Measurements from ENCODE around the gene PHF13. TPM values are rescaled to one million over a fixed set of nuclear protein-coding genes. Genes with fewer than 3 reads are reported as not detected.

PHF13 gene
- total and polyA plus RNA-seq, 2 of the 4 experiments (the other 2 are of a cell fraction) = 7.3 to 9.8 TPM

- no peak overlapping the region for H2BK15ac ChIP-seq (ENCODE audit: low read depth, low read length)
- no peak overlapping the region for H4K5ac ChIP-seq (ENCODE audit: low read depth, low read length)
- in situ Hi-C loops (cut with MboI; ENCODE audit: low sequenced_read_pairs) (no loop called here), intact Hi-C loops (cut with micrococcal nuclease) (no loop called here), dilution Hi-C loops (cut with HindIII; ENCODE audit: low sequenced_read_pairs, unreplicated experiment) (no loop called here)
- no peak overlapping the region for H2AFZ ChIP-seq (replicated peaks; ENCODE audit: low read length, poor library complexity)
- BruUV-seq (replicated peaks) = no TSS peak
- H3K9me3 ChIP-seq (ENCODE audit: control insufficient read depth, insufficient read depth, low read length) = no peaks in the 10 kb centered on the region
- H3K56ac ChIP-seq (ENCODE audit: extremely low read depth, insufficient read depth, low read length) = no peak overlapping the region
- no peak overlapping the region for H3K4me3 ChIP-seq (ENCODE audit: insufficient read depth, low read depth, low read length)
- no peak overlapping the region for H2BK5ac ChIP-seq (ENCODE audit: low read depth, low read length, poor library complexity, severe bottlenecking)
- ChIA-PET POLR2A (ENCODE audit: unreplicated experiment) (no interaction called here), CTCF (interaction anchor here (0.6 kb wide), 1 partner anchor 268 kb away, joined by 8 read pairs; no protein-coding TSS in a partner anchor)
- ATAC-seq (ENCODE audit: low read depth) (no peak), DNase-seq (no peak)
- peaks cover 50% of the 10 kb centered on the region for H3K36me3 ChIP-seq (ENCODE audit: control insufficient read depth, insufficient read depth, low read length)
- H3K18ac ChIP-seq (ENCODE audit: low read depth, low read length) = no peak overlapping the region
- H4K20me1 ChIP-seq (ENCODE audit: insufficient read depth, low read length) = peaks cover 61% of the 10 kb centered on the region
- H2AK5ac ChIP-seq (ENCODE audit: low read depth, low read length) = no peak overlapping the region
- no peak overlapping the region for H4K91ac ChIP-seq (ENCODE audit: insufficient read depth, low read depth, low read length)
- no peak overlapping the region for H3K27ac ChIP-seq (ENCODE audit: insufficient read depth, low read length)
- peaks cover 34 to 81% of the 10 kb centered on the region in 2 experiments for H3K79me1 ChIP-seq (ENCODE audit: low read depth in 1 of 2, low read length in 2 of 2)
- H3K4ac ChIP-seq (ENCODE audit: low read depth, low read length) = no peak overlapping the region
- H2BK20ac ChIP-seq (ENCODE audit: low read depth, low read length) = no peak overlapping the region
- H3K14ac ChIP-seq (replicated peaks; ENCODE audit: low read depth, low read length) = no peak overlapping the region
- no peak overlapping the region for H2BK120ac ChIP-seq (ENCODE audit: low read depth, low read length)
- 93% methylated on average over 25 of the region's 41 CpGs; no CpG with 5 or more reads in 1 of the 2 experiments for WGBS, 2 experiments (ENCODE audit: extremely low coverage in 2 of 2, insufficient read length in 1 of 2)
- peaks cover 4% of the 10 kb centered on the region for H3K9me1 ChIP-seq (ENCODE audit: insufficient read depth, low read length)
- peaks cover 7% of the 10 kb centered on the region for H3K4me1 ChIP-seq (ENCODE audit: control insufficient read depth, insufficient read depth, low read length)
- no peak overlapping the region for H3K9ac ChIP-seq (ENCODE audit: low read depth, low read length)
- no peak overlapping the region for H3K23ac ChIP-seq (ENCODE audit: low read depth, low read length)
- H3K27me3 ChIP-seq (ENCODE audit: control insufficient read depth, insufficient read depth, low read length) = no peaks in the 10 kb centered on the region
- H4K8ac ChIP-seq (ENCODE audit: low read depth in 2 of 2, low read length in 2 of 2) = no peak overlapping the region
- no peak overlapping the region for H2AK9ac ChIP-seq (replicated peaks; ENCODE audit: low read depth, low read length, poor library complexity)
- no peak overlapping the region for H3K4me2 ChIP-seq (ENCODE audit: low read depth, low read length)
- TF ChIP-seq CHD1 (IDR thresholded peaks at IDR 0.05; ENCODE audit: low read depth, low read length) (no peak), USF2 (IDR thresholded peaks at IDR 0.05; ENCODE audit: low read depth, low read length) (no peak), ELK1 (IDR thresholded peaks at IDR 0.05; ENCODE audit: borderline replicate concordance, low read depth, low read length) (no peak), RFX5 (IDR thresholded peaks at IDR 0.05; ENCODE audit: low read depth, low read length) (no peak), MAZ (IDR thresholded peaks at IDR 0.05; ENCODE audit: borderline replicate concordance, low read depth, low read length) (no peak), CTCF (conservative IDR thresholded peaks at IDR 0.05; ENCODE audit: low read depth, low read length) (no peak), FOS (IDR thresholded peaks at IDR 0.05; ENCODE audit: low read depth, low read length) (no peak), POLR2A (IDR thresholded peaks at IDR 0.05; ENCODE audit: low read depth, low read length) (no peak), MAFK (IDR thresholded peaks at IDR 0.05; ENCODE audit: low read depth, low read length) (no peak), BHLHE40 (IDR thresholded peaks at IDR 0.05; ENCODE audit: low read depth, low read length) (no peak)
Observed at GRCh38 chr1:6621429-6622391, 8.2 kb downstream of the PHF13 start.
